Heart right ventricle (tissue), 16 donors: ENCODE results near the gene RNF213. TPM values are rescaled to one million over a fixed set of nuclear protein-coding genes. Genes with fewer than 3 reads are reported as not detected.

ENCODE experiments used
- ATAC-seq, 8 donors: fragments of 200-7000 bp; cut with Tn5 transposase; one replicate each; pipeline ENCODE4 v1.9.1; 2020; ENCODE audit warnings: mild to moderate bottlenecking in 8 of 8, moderate library complexity in 8 of 8, moderate number of reproducible peaks in 1 of 8
- DNase-seq, 2 donors: peaks; one replicate each; pipeline ENCODE4 v3.0.0-alpha.2; 2020
- H3K27ac ChIP-seq, 10 donors: fragments of 200-600 bp; sonication (generic) in 2 of 10; one replicate each; pipeline versions ENCODE4 v1.5.0 to v1.8.0; 2020 to 2022; ENCODE audit warnings: mild to moderate bottlenecking in 3 of 10
- H3K27me3 ChIP-seq, 7 donors: fragments of 200-600 bp; one replicate each; pipeline ENCODE4 v1.8.0; 2021 to 2022; ENCODE audit warnings: mild to moderate bottlenecking in 2 of 7
- H3K36me3 ChIP-seq, 9 donors: fragments of 200-600 bp; sonication (generic) in 1 of 9; one replicate each; pipeline versions ENCODE4 v1.5.0 to v1.8.0; 2020 to 2022; ENCODE audit warnings: mild to moderate bottlenecking in 2 of 9
- H3K4me1 ChIP-seq, 9 donors: fragments of 200-600 bp; sonication (generic) in 1 of 9; one replicate each; pipeline versions ENCODE4 v1.5.0 to v1.8.0; 2020 to 2022; ENCODE audit warnings: mild to moderate bottlenecking in 4 of 9
- H3K4me3 ChIP-seq, 10 donors: fragments of 200-600 bp; sonication (generic) in 2 of 10; one replicate each; pipeline versions ENCODE4 v1.5.0 to v1.8.0; 2020 to 2022; ENCODE audit warnings: mild to moderate bottlenecking in 7 of 10, moderate library complexity in 2 of 10
- H3K9me3 ChIP-seq, 11 donors: fragments of 200-600 bp in 10 of 11; sonication (generic) in 2 of 11; one replicate each; pipeline versions ENCODE4 v1.5.0 to v1.8.0; 2013 to 2022; ENCODE audit warnings: mild to moderate bottlenecking in 2 of 11, control low read depth in 1 of 11, moderate library complexity in 1 of 11
- CTCF ChIP-seq, 9 donors: fragments of 200-600 bp; sonication (generic) in 2 of 9; IDR thresholded peaks; one replicate each; pipeline versions ENCODE4 v1.5.0 to v1.8.0; 2021 to 2022; ENCODE audit warnings: antibody characterized with exemption in 9 of 9, mild to moderate bottlenecking in 5 of 9, moderate library complexity in 1 of 9
- WGBS, 2 donors: extraction: QIAGEN DNeasy Blood & Tissue Kit; methylation state at CpG; one replicate each; pipeline ENCODE4 v1.1.7; 2013; ENCODE audit warnings: inconsistent platforms in 1 of 2; 5-methylcytosine and 5-hydroxymethylcytosine counted together
- intact Hi-C, 10 donors: fragments of 100-400 bp; cut with DNase I; formaldehyde crosslinking; loops; one replicate each; pipeline versions ENCODE4 v1.11.1 to v1.14.2; 2022
- polyA plus RNA-seq, 2 donors: library from polyadenylated mRNA; stranded (reverse); fragments of 200-250 nt; gene quantifications; one replicate each; pipeline ENCODE4 v1.2.3, GENCODE V29; 2013
- total RNA-seq, 10 donors: library from RNA; stranded (reverse); fragmentation: NEBNext Ultra II Directional in 3 of 10; extraction: Animal tissue kit (Norgen Biotek cat#: 25700) in 3 of 10; gene quantifications; one replicate each; pipeline versions ENCODE4 v1.2.1 to v1.2.4, GENCODE V29; 2021 to 2023
- donor health status: Arrhythmogenic right ventricular cardiomyopathy.
- donor health status: ischemic (EF 13 %, LVEDD 7.1; RV severe dilation, severe dysfunction).
- donor health status: healthy with polysubstance abuse.
- donor health status: DM: no; HTN: yes; CAD: no.
- donor health status: DM: no; HTN: no; CAD: no.
- donor health status: ischemic (EF 25% LVEDD 6.9; RV normal size, moderate dysfunction).
- donor health status: ischemic (EF 25% LVEDD 5.7; RV mildly dilated, moderate dysfunction).
- donor health status: healthy.
- donor health status: DM: yes; HTN: yes; CAD: no.
- donor health status: Ischemic cardiomyopathy.
- donor health status: ischemic (EF 35%, LVEDD 5.7; RV mildly dilated, moderate dysfunction).
- donor health status: nonischemic (EF 11% LVEDD 7.7; RV severe dilation, severe dysfunction).
- donor health status: DM: yes; HTN: yes; CAD: no.
- donor health status: PGD.
- donor health status: ischemic (EF 29% LVEDD 5.4; RV normal size, mild dysfunction).
- donor health status: nonischemic (EF 23%, LVEDD 6.1; RV moderate dilation, normal function).

RNF213 gene
- total and polyA plus RNA-seq, 12 donors = 13.1 to 97.0 (median 31.7) TPM

GRCh38 chr17:80229011-80229410 lies 31.6 kb upstream of the RNF213 start:
- peaks cover 0 to 80% (median 39%) of the 10 kb centered on the region in 9 donors for H3K36me3 ChIP-seq

GRCh38 chr17:80232438-80232837 lies 28.2 kb upstream of the RNF213 start:
- TF ChIP-seq CTCF (IDR thresholded peaks at IDR 0.05) = no peak
- no peak overlapping the region for H3K27ac ChIP-seq
- peaks cover 0 to 32% (median 15%) of the 10 kb centered on the region in 11 donors for H3K9me3 ChIP-seq
- H3K4me3 ChIP-seq = no peak overlapping the region
- H3K36me3 ChIP-seq = peaks cover 0 to 97% (median 50%) of the 10 kb centered on the region in 9 donors
- WGBS, 2 donors = 94 to 96% methylated on average over 1 of the region's 1 CpG
- H3K4me1 ChIP-seq = no peaks in the 10 kb centered on the region
- intact Hi-C loops = no loop called here
- DNase-seq (no peak), ATAC-seq (no peak)
- H3K27me3 ChIP-seq = no peaks in the 10 kb centered on the region

More at GRCh38 chr17:80229011-80229410, 31.6 kb upstream of the RNF213 start:
- H3K4me3 ChIP-seq = no peak overlapping the region
- no peaks in the 10 kb centered on the region for H3K27me3 ChIP-seq
- peaks cover 0 to 30% (median 15%) of the 10 kb centered on the region in 11 donors for H3K9me3 ChIP-seq
- TF ChIP-seq CTCF (IDR thresholded peaks at IDR 0.05) = no peak
- no peak for DNase-seq
- intact Hi-C loops = loop anchor here in 1 of 10 donors (10.0 kb wide), 1 partner anchor 56 kb away; no protein-coding TSS in a partner anchor
- no peaks in the 10 kb centered on the region for H3K4me1 ChIP-seq
- H3K27ac ChIP-seq = no peak overlapping the region
- no peak for ATAC-seq
- WGBS, 2 donors = 90 to 95% methylated on average over 4 of the region's 4 CpGs

GRCh38 chr17:80233202-80233601 lies 27.4 kb upstream of the RNF213 start:
- intact Hi-C loops = no loop called here
- peaks cover 0 to 32% (median 15%) of the 10 kb centered on the region in 11 donors for H3K9me3 ChIP-seq
- H3K4me1 ChIP-seq = no peaks in the 10 kb centered on the region
- 96 to 100% methylated on average over 3 of the region's 3 CpGs for WGBS, 2 donors
- no peak for DNase-seq
- ATAC-seq = no peak
- H3K36me3 ChIP-seq = peaks cover 0 to 97% (median 57%) of the 10 kb centered on the region in 9 donors
- no peak overlapping the region for H3K4me3 ChIP-seq
- H3K27me3 ChIP-seq = no peaks in the 10 kb centered on the region
- no peak for TF ChIP-seq CTCF (IDR thresholded peaks at IDR 0.05)
- H3K27ac ChIP-seq = no peak overlapping the region

GRCh38 chr17:80236911-80237310 lies 23.7 kb upstream of the RNF213 start:
- no peak for TF ChIP-seq CTCF (IDR thresholded peaks at IDR 0.05)
- Histone ChIP-seq H3K36me3 (peaks cover 0 to 100% (median 44%) of the 10 kb centered on the region in 9 donors), H3K27ac (no peak overlapping the region), H3K4me1 (no peaks in the 10 kb centered on the region), H3K4me3 (no peak overlapping the region), H3K27me3 (no peaks in the 10 kb centered on the region), H3K9me3 (peaks cover 0 to 24% (median 14%) of the 10 kb centered on the region in 11 donors)
- ATAC-seq (no peak), DNase-seq (no peak)
- intact Hi-C loops = no loop called here
- 86 to 88% methylated on average over 17 of the region's 17 CpGs for WGBS, 2 donors
